Stomach (tissue), 9 donors: ENCODE data around the gene FYN. TPM values are rescaled to one million over a fixed set of nuclear protein-coding genes. Genes with fewer than 3 reads are reported as not detected.

Experiments
- DNase-seq, 2 donors: peaks; one replicate each; pipeline versions ENCODE4 v3.0.0 to v3.0.0-alpha.2; 2013 to 2019
- H3K27ac ChIP-seq, 5 donors: fragments of 200-600 bp in 4 of 5; sonication (generic) in 4 of 5; one replicate each; pipeline ENCODE4 v1.5.1; 2013 to 2019; ENCODE audit warnings: mild to moderate bottlenecking in 1 of 5, moderate library complexity in 1 of 5
- H3K27me3 ChIP-seq, 3 donors: fragments of 200-600 bp; sonication (generic); one replicate each; pipeline ENCODE4 v1.5.1; 2017 to 2019; ENCODE audit warnings: mixed run types in 1 of 3
- H3K36me3 ChIP-seq, 4 donors: fragments of 200-600 bp; sonication (generic); 1 replicate in 3 of 4; 2 replicates in 1 of 4; pipeline ENCODE4 v1.5.1; 2016 to 2019
- H3K4me1 ChIP-seq, 4 donors: fragments of 200-600 bp; sonication (generic); one replicate each; pipeline ENCODE4 v1.5.1; 2016 to 2019
- H3K4me3 ChIP-seq, 4 donors: fragments of 200-600 bp; sonication (generic) in 3 of 4; one replicate each; pipeline ENCODE4 v1.5.1; 2016 to 2019; ENCODE audit warnings: mild to moderate bottlenecking in 1 of 4
- H3K9me3 ChIP-seq, 4 donors: fragments of 200-600 bp; sonication (generic); one replicate each; pipeline ENCODE4 v1.5.1; 2016 to 2019
- EP300 ChIP-seq: sonication (generic); formaldehyde crosslinking; IDR thresholded peaks from one replicate; pipeline ENCODE4 v1.6.1; 2017; ENCODE audit warnings: antibody characterized with exemption
- POLR2A ChIP-seq, 4 donors: fragments of 450-650 bp; IDR thresholded peaks; one replicate each; pipeline ENCODE4 v1.6.1; 2016; ENCODE audit warnings: antibody characterized with exemption in 4 of 4, control low read depth in 2 of 4, mild to moderate bottlenecking in 1 of 4, moderate library complexity in 1 of 4
- POLR2AphosphoS5 ChIP-seq, 3 donors: sonication (generic); formaldehyde crosslinking; IDR thresholded peaks; one replicate each; pipeline ENCODE4 v1.6.1; 2016; ENCODE audit warnings: antibody characterized with exemption in 3 of 3
- WGBS, 5 donors: extraction: QIAGEN DNeasy Blood & Tissue Kit in 3 of 5; methylation state at CpG; one replicate each; pipeline versions ENCODE4 v1.1.5 to v1.1.7; 2013 to 2018; 5-methylcytosine and 5-hydroxymethylcytosine counted together
- intact Hi-C: fragments of 100-400 bp; cut with DNase I; formaldehyde crosslinking; loops from one replicate; pipeline ENCODE4 v1.15.1; 2023; ENCODE audit warnings: low total_unique reads
- polyA plus RNA-seq, 3 donors: library from polyadenylated mRNA; stranded (reverse); fragments of 200-250 nt; gene quantifications; one replicate each; pipeline ENCODE4 v1.2.3, GENCODE V29; 2013
- total RNA-seq, 5 donors: library from RNA; depleted of rRNA; stranded (reverse); fragments of >200 nt; gene quantifications; one replicate each; pipeline versions ENCODE4 v1.1.0 to v1.2.3, GENCODE V29; 2014 to 2016
- TF ChIP-seq, protein P1 (sequence below), 7 experiments: fragments of 450-650 bp in 4 of 7; fragments of 200-600 bp in 3 of 7; sonication (generic) in 3 of 7; IDR thresholded peaks; one replicate each; pipeline ENCODE4 v1.5.1; 2016 to 2019; ENCODE audit warnings: antibody characterized with exemption in 7 of 7, control low read depth in 2 of 7, mild to moderate bottlenecking in 1 of 7
- donor health status: healthy with polysubstance abuse.
- donor health status: Bipolar disorder and iron deficiency.
- donor health status: healthy.

FYN gene
- total and polyA plus RNA-seq, 8 donors: 8.4 to 146 (median 37.1) TPM

DNA sequence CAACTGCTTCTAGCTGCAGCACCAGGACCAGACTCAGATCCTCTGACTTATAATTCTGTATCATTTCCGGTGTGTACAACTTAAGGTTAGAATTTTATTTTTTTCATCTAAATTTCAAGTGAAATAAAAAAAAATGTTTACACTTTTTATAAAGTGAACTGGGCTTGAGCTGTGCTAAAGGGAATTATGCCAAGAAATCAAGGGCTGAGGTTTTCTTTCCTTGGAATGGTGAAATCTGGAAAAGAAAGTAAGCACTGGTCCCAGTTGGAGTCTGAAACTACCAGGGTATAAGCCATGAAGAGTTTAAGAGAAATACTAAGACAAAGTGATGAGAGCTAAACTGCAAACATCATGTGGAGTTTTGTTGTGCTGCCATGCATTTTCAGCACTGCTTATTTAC lies 21.7 kb upstream of the FYN start:
- no peaks in the 10 kb centered on the region for H3K9me3 ChIP-seq
- H3K4me3 ChIP-seq: no peak overlapping the region
- no peaks in the 10 kb centered on the region for H3K36me3 ChIP-seq
- 79 to 96% (median 87%) methylated on average over 1 of the region's 1 CpG for WGBS, 5 donors
- TF ChIP-seq POLR2AphosphoS5 (IDR thresholded peaks at IDR 0.05): no peak
- TF ChIP-seq EP300: no peak
- TF ChIP-seq, protein P1, sequence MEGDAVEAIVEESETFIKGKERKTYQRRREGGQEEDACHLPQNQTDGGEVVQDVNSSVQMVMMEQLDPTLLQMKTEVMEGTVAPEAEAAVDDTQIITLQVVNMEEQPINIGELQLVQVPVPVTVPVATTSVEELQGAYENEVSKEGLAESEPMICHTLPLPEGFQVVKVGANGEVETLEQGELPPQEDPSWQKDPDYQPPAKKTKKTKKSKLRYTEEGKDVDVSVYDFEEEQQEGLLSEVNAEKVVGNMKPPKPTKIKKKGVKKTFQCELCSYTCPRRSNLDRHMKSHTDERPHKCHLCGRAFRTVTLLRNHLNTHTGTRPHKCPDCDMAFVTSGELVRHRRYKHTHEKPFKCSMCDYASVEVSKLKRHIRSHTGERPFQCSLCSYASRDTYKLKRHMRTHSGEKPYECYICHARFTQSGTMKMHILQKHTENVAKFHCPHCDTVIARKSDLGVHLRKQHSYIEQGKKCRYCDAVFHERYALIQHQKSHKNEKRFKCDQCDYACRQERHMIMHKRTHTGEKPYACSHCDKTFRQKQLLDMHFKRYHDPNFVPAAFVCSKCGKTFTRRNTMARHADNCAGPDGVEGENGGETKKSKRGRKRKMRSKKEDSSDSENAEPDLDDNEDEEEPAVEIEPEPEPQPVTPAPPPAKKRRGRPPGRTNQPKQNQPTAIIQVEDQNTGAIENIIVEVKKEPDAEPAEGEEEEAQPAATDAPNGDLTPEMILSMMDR (IDR thresholded peaks at IDR 0.05): no peak
- H3K27ac ChIP-seq: no peak overlapping the region
- H3K4me1 ChIP-seq: no peaks in the 10 kb centered on the region
- no peaks in the 10 kb centered on the region for H3K27me3 ChIP-seq
- no peak for DNase-seq
- intact Hi-C loops: no loop called here

DNA sequence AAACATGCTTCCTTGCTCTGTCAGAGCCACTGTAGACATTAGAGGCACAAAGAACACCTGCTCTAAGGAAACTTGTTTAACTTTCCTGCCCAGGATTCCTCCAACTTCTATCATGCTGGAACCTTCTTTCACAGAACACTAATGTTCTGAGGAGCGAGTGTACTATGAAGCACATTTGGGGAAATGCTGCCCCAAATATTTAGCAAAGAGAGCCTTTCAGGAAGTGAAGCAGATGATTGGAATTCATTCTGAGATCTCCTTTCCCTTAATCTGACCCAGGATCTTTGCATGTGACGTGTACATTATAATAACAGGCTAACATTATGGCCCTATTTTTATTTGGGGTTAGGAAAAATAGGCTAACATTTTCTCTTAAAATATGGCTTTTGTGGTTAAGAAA lies 21.0 kb upstream of the FYN start:
- no peak overlapping the region for H3K4me3 ChIP-seq
- intact Hi-C loops: no loop called here

DNA sequence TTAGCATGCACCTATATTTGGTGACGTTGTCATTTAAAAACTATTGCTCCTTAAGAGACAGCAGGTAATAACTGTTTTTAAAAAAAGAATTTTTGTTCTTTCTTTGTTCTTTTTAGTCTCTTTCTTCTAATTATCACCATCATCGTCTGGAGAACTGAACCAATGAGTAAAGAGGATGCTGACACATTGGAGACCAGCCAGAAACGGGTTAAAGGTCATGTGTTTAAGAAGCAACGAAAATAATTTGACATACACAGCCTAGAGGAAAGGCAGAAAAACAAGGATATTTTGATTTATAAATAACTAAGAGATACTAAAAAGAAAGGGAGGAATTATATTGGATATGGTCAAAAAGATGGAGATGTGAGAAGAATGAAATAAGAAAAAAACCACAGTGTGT lies 19.2 kb upstream of the FYN start:
- H3K4me3 ChIP-seq: no peak overlapping the region
- H3K9me3 ChIP-seq: no peaks in the 10 kb centered on the region
- TF ChIP-seq, protein P1 (IDR thresholded peaks at IDR 0.05): no peak
- TF ChIP-seq EP300: no peak
- no peak for TF ChIP-seq POLR2AphosphoS5 (IDR thresholded peaks at IDR 0.05)
- TF ChIP-seq POLR2A (IDR thresholded peaks at IDR 0.05): no peak
- H3K4me1 ChIP-seq: peaks cover 5 to 11% (median 9%) of the 10 kb centered on the region in 4 donors
- no peak for DNase-seq
- no peak overlapping the region for H3K27ac ChIP-seq
- 67 to 80% (median 74%) methylated on average over 4 of the region's 4 CpGs for WGBS, 5 donors
- intact Hi-C loops: no loop called here
- H3K36me3 ChIP-seq: no peaks in the 10 kb centered on the region
- H3K27me3 ChIP-seq: no peaks in the 10 kb centered on the region

More for the DNA sequence above, 21.0 kb upstream of the FYN start:
- Histone ChIP-seq H3K27me3 (no peaks in the 10 kb centered on the region), H3K9me3 (no peaks in the 10 kb centered on the region), H3K36me3 (no peaks in the 10 kb centered on the region), H3K27ac (no peak overlapping the region), H3K4me1 (peaks cover 2 to 4% (median 3%) of the 10 kb centered on the region in 4 donors)
- TF ChIP-seq POLR2AphosphoS5 (IDR thresholded peaks at IDR 0.05) (no peak), POLR2A (IDR thresholded peaks at IDR 0.05) (no peak), EP300 (no peak)
- TF ChIP-seq, protein P1 (IDR thresholded peaks at IDR 0.05): no peak
- no peak for DNase-seq
- WGBS, 5 donors: 67 to 90% (median 87%) methylated on average over 2 of the region's 2 CpGs

DNA sequence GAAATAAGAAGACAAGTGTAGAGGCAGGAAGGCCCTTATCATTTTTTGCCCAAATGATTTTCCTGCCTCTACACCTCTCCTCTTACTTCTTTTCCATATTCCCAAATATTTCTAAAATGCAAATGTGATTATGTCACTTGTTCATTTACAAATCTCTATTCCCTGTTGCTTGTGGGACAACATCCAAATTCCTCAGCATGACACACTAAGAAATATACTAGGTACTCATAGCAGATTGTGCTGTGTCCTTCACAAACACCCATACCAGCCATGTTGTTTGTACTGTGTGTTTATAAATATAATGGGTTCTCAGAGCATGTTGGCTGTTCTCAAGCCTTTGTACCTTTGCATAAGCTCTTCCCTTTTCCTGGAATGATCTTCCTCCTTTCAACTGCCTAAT lies 17.7 kb upstream of the FYN start:
- H3K4me3 ChIP-seq: no peak overlapping the region
- H3K36me3 ChIP-seq: no peaks in the 10 kb centered on the region
- no peaks in the 10 kb centered on the region for H3K27me3 ChIP-seq
- intact Hi-C loops: no loop called here
- H3K4me1 ChIP-seq: peaks cover 5 to 11% (median 9%) of the 10 kb centered on the region in 4 donors
- no peak for DNase-seq
- H3K27ac ChIP-seq: no peak overlapping the region
- TF ChIP-seq, protein P1 (IDR thresholded peaks at IDR 0.05): no peak
- H3K9me3 ChIP-seq: no peaks in the 10 kb centered on the region
